ENCODE measurements around the gene NAPB. TPM values are rescaled to one million over a fixed set of nuclear protein-coding genes. Genes with fewer than 3 reads are reported as not detected.
A peak's percentile ranks its signal among the peaks of the same experiment; 100 is the strongest.

The NAPB gene
- total RNA-seq, 1 donor: 9.4 TPM

DNA sequence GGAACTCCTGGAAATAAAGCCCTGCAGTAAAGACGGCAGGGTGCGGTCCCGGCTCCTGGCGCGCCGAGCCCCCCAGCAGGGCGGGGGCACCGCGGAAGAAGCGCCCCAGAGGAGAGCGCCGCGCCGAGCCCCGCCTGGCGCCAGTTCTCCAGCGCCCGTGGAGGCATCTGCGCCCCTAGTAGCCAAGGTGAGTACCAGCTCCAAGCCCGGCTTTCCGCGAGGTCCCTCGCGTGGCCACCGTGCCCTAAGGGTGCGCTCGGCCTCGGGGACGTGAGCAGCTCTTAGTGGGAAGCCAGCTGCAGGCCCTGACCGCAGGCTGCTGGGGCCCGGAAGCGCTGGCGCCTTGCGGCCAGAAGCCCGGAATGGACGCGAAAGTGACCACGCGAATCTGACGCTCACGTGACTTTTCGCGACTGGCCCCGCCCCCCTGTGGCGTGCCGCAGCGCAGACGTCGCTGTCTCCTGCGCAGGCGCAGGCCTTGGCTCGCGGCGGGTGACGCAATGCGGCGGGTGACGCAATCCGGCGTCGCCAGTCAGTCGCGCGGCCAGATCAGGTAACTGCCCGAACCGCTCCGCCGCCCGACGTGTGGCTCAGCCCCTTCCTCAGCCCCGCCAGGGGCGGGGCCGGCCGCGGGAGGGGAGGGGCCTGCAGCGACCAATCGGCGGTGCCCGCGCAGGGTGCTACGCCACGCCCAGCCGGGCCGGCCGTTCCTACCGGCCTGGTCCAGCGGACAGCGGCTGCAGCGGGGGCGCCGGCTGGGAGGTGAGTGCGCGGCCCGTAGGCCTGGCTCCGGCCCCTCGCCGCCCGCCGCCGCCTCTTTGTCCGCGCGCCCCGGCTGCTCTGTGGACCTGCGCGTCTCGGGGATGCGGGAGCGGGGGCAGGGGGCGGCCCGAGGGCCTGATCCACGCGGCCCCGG lies 59.6 kb downstream of the NAPB start, which contains the start of gene GZF1:
GZF1 (plus strand) TSS at position 707 of the 916 bp plus-strand sequence. CDS start 2,202 bp downstream, outside the sequence.
- H4K20me1 ChIP-seq (ENCODE audit: insufficient read depth, low read length): peaks cover 22% of the 10 kb centered on the region
- peak within 1 kb of the TSS; percentile 75 for H2AFZ ChIP-seq (ENCODE audit: low read length)
- H3K4me3 ChIP-seq (ENCODE audit: insufficient read depth, low read length): peak within 1 kb of the TSS; percentile 91
- H3K79me2 ChIP-seq (ENCODE audit: insufficient read depth, low read length): peaks cover 45% of the 10 kb centered on the region
- peak; percentile 100 for DNase-seq (ENCODE audit: insufficient read length, low spot score, missing footprints)
- H3K4me1 ChIP-seq (ENCODE audit: insufficient read depth, low read length): peaks cover 46% of the 10 kb centered on the region
- H3K27me3 ChIP-seq (ENCODE audit: insufficient read depth, low read length): no peaks in the 10 kb centered on the region
- TF ChIP-seq, protein P1, sequence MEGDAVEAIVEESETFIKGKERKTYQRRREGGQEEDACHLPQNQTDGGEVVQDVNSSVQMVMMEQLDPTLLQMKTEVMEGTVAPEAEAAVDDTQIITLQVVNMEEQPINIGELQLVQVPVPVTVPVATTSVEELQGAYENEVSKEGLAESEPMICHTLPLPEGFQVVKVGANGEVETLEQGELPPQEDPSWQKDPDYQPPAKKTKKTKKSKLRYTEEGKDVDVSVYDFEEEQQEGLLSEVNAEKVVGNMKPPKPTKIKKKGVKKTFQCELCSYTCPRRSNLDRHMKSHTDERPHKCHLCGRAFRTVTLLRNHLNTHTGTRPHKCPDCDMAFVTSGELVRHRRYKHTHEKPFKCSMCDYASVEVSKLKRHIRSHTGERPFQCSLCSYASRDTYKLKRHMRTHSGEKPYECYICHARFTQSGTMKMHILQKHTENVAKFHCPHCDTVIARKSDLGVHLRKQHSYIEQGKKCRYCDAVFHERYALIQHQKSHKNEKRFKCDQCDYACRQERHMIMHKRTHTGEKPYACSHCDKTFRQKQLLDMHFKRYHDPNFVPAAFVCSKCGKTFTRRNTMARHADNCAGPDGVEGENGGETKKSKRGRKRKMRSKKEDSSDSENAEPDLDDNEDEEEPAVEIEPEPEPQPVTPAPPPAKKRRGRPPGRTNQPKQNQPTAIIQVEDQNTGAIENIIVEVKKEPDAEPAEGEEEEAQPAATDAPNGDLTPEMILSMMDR (IDR thresholded peaks at IDR 0.05; ENCODE audit: extremely low read depth, low read depth, low read length): no peak
- H3K9me3 ChIP-seq (ENCODE audit: low read depth, low read length): no peaks in the 10 kb centered on the region
- peak within 1 kb of the TSS; percentile 98 for H3K4me2 ChIP-seq (ENCODE audit: insufficient read depth, low read length)
- H3K36me3 ChIP-seq (ENCODE audit: insufficient read depth, low read length): peaks cover 24% of the 10 kb centered on the region
- peak within 1 kb of the TSS; percentile 97 for H3K27ac ChIP-seq (ENCODE audit: low read depth, low read length)

DNA sequence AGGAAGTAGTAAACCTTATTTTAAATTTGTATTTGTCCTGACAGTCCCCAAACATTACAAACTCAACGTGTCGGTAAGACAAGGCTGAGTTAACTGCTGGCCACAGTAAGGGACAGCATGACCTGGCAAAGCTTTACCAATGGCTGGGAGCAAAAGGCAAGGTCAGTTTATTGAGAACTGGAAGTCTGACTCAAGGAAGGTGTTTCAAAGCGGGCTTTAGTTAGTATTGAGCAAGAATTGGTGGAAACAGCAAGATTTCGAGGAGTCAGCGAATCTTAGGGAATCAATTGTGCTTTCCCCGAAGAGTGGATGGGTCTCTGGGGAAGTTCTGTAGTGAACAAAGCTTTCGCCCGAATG lies 60.2 kb downstream of the NAPB start:
- Histone ChIP-seq H3K9me3 (ENCODE audit: low read depth, low read length) (no peaks in the 10 kb centered on the region), H3K4me2 (ENCODE audit: insufficient read depth, low read length) (peak overlapping the region; percentile 98), H3K4me1 (ENCODE audit: insufficient read depth, low read length) (peaks cover 40% of the 10 kb centered on the region), H2AFZ (ENCODE audit: low read length) (peak overlapping the region; percentile 75), H4K20me1 (ENCODE audit: insufficient read depth, low read length) (peaks cover 17% of the 10 kb centered on the region), H3K4me3 (ENCODE audit: insufficient read depth, low read length) (peak overlapping the region; percentile 88), H3K36me3 (ENCODE audit: insufficient read depth, low read length) (peaks cover 20% of the 10 kb centered on the region), H3K79me2 (ENCODE audit: insufficient read depth, low read length) (peaks cover 38% of the 10 kb centered on the region), H3K27ac (ENCODE audit: low read depth, low read length) (peak overlapping the region; percentile 97), H3K27me3 (ENCODE audit: insufficient read depth, low read length) (no peaks in the 10 kb centered on the region)
- DNase-seq (ENCODE audit: insufficient read length, low spot score, missing footprints): no peak
- TF ChIP-seq, protein P1 (IDR thresholded peaks at IDR 0.05; ENCODE audit: extremely low read depth, low read depth, low read length): no peak

DNA sequence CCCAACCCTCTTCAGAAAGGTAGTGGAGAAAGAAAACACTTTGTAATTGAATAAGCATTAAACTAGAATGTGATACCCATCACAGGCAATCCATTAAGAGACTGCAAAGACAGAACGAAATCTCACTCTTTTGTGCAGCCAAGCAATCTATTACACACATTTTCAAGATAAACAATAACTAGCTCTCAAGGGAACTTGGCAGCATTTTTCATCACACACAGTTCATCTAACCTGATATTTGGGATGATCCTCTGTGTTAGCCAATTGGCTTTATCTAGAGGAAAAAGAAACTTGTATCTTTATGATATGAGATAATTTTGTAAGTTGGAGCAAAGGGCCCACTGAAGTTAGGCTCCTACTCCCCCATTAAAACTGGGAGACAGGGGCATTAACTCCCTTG lies 60.8 kb downstream of the NAPB start:
- TF ChIP-seq, protein P1 (IDR thresholded peaks at IDR 0.05; ENCODE audit: extremely low read depth, low read depth, low read length): no peak

DNA sequence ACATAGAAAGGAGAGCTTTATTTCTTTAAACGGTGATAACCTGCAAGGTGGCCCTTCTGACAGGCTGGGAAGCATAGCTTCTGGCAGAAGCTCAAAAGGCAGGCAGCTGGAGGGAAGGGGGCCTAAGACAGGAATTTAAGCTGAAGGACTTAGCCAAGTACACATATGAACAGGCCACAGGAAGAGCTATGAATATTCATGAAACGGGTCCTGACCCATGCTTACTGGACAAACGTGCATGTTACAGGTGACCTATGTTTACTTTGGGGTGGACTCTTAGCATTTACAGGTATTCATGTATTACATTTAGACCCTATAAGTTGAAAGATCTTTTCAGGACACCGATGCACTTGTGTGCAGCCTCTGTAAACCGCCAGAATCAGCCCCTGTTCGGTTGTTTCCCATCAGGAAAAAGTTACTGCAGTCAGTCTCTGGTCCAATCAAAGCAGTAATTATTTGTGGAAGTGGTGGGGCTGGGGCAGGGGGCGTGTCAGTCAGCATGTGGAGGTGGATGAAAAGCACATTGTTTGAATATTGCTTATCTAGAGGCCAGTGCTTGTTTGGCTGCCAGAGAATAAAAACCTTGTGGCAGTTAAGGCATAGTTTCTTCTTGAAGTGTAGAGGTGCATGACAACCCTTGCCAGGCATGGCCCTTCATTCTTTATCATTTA lies 62.2 kb downstream of the NAPB start:
- H2AFZ ChIP-seq (ENCODE audit: low read length): no peak overlapping the region
- peaks cover 36% of the 10 kb centered on the region for H3K4me1 ChIP-seq (ENCODE audit: insufficient read depth, low read length)
- H3K27ac ChIP-seq (ENCODE audit: low read depth, low read length): no peak overlapping the region
- peaks cover 13% of the 10 kb centered on the region for H4K20me1 ChIP-seq (ENCODE audit: insufficient read depth, low read length)
- TF ChIP-seq, protein P1 (IDR thresholded peaks at IDR 0.05; ENCODE audit: extremely low read depth, low read depth, low read length): no peak
- peaks cover 29% of the 10 kb centered on the region for H3K79me2 ChIP-seq (ENCODE audit: insufficient read depth, low read length)
- DNase-seq (ENCODE audit: insufficient read length, low spot score, missing footprints): no peak
- H3K4me2 ChIP-seq (ENCODE audit: insufficient read depth, low read length): peak overlapping the region; percentile 77
- H3K27me3 ChIP-seq (ENCODE audit: insufficient read depth, low read length): no peaks in the 10 kb centered on the region
- no peak overlapping the region for H3K4me3 ChIP-seq (ENCODE audit: insufficient read depth, low read length)
- H3K36me3 ChIP-seq (ENCODE audit: insufficient read depth, low read length): peaks cover 4% of the 10 kb centered on the region
- H3K9me3 ChIP-seq (ENCODE audit: low read depth, low read length): no peaks in the 10 kb centered on the region

More for the DNA sequence above, 60.8 kb downstream of the NAPB start:
- Histone ChIP-seq H3K4me1 (ENCODE audit: insufficient read depth, low read length) (peaks cover 37% of the 10 kb centered on the region), H3K4me2 (ENCODE audit: insufficient read depth, low read length) (peak overlapping the region; percentile 98), H4K20me1 (ENCODE audit: insufficient read depth, low read length) (peaks cover 17% of the 10 kb centered on the region), H3K36me3 (ENCODE audit: insufficient read depth, low read length) (peaks cover 16% of the 10 kb centered on the region), H2AFZ (ENCODE audit: low read length) (no peak overlapping the region), H3K27ac (ENCODE audit: low read depth, low read length) (peak overlapping the region; percentile 97), H3K79me2 (ENCODE audit: insufficient read depth, low read length) (peaks cover 33% of the 10 kb centered on the region), H3K9me3 (ENCODE audit: low read depth, low read length) (no peaks in the 10 kb centered on the region), H3K27me3 (ENCODE audit: insufficient read depth, low read length) (no peaks in the 10 kb centered on the region), H3K4me3 (ENCODE audit: insufficient read depth, low read length) (no peak overlapping the region)
- no peak for DNase-seq (ENCODE audit: insufficient read length, low spot score, missing footprints)
